GM23248 (cell line): ENCODE results near the gene INTS3.

ENCODE experiments used
- EZH2 ChIP-seq: fragments of 200-600 bp; sonication (generic); IDR thresholded peaks from 2 replicates; pipeline ENCODE4 v1.6.1; 2018; ENCODE audit warnings: antibody characterized with exemption, mild to moderate bottlenecking; ENCODE audit not compliant: insufficient read depth, poor library complexity, severe bottlenecking
- EZH2phosphoT487 ChIP-seq: fragments of 200-600 bp; sonication (generic); IDR thresholded peaks from 2 replicates; pipeline ENCODE4 v1.6.1; 2018; ENCODE audit warnings: antibody characterized with exemption, moderate library complexity, mild to moderate bottlenecking, low read depth; ENCODE audit not compliant: insufficient read depth

- no peak for TF ChIP-seq EZH2
- TF ChIP-seq EZH2phosphoT487 = no peak
These were observed 74.2 kb downstream of the INTS3 start for GRCh38 chr1:153801786-153802697.
